ENCODE measurements around the gene TM9SF2.

TM9SF2 gene

DNA sequence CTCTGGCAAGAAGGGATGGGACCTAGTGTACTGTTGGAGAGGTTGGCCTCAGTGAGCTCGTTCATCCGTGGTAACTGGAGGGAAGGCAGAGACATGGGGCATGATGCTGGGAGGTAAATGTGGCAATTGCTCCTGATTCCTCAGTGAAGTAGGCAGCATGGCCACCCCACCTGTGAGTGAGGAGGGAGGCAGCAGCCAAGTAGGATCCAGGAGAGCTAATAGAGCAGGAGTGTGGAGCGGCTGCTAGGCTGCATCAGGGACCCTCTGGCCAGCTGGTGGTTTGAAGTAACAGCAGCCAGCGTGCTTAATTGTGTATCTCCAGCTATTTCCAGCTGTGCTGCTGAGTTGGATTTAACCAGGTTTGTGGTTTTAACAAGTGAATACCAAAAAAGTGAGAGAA lies 24.7 kb downstream of the TM9SF2 start:
- peaks cover 18% of the 10 kb centered on the region for H3K36me3 ChIP-seq (ENCODE audit: control insufficient read depth, insufficient read depth, low read length)
- no peak for DNase-seq (ENCODE audit: extremely low read depth, insufficient read length)

DNA sequence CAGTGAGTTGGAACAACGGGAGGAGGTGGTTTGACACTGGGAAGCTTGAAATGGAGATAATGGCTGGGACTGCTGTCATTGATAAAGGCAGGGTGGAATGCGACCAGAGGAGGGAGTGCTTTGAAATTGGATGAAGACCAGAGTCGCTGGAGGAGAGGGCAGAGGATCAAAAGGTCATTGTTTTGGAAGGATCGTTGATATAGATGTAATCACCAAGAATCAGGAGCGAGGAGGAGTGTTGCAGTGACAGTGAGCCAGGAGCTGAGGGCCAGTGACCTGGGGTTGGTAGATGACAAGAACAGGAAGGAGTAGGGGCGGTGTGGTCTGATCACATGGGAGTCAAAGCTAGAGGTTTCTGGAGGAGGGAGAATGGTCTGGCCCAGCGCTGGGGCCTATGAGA lies 25.3 kb downstream of the TM9SF2 start:
- Histone ChIP-seq H3K27me3 (replicated peaks; ENCODE audit: control insufficient read depth, insufficient read depth, low read length) (no peaks in the 10 kb centered on the region), H3K4me3 (replicated peaks; ENCODE audit: low read depth, low read length) (no peak overlapping the region), H3K36me3 (ENCODE audit: control insufficient read depth, insufficient read depth, low read length) (peaks cover 18% of the 10 kb centered on the region)
- TF ChIP-seq, protein P1, sequence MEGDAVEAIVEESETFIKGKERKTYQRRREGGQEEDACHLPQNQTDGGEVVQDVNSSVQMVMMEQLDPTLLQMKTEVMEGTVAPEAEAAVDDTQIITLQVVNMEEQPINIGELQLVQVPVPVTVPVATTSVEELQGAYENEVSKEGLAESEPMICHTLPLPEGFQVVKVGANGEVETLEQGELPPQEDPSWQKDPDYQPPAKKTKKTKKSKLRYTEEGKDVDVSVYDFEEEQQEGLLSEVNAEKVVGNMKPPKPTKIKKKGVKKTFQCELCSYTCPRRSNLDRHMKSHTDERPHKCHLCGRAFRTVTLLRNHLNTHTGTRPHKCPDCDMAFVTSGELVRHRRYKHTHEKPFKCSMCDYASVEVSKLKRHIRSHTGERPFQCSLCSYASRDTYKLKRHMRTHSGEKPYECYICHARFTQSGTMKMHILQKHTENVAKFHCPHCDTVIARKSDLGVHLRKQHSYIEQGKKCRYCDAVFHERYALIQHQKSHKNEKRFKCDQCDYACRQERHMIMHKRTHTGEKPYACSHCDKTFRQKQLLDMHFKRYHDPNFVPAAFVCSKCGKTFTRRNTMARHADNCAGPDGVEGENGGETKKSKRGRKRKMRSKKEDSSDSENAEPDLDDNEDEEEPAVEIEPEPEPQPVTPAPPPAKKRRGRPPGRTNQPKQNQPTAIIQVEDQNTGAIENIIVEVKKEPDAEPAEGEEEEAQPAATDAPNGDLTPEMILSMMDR (IDR thresholded peaks at IDR 0.05; ENCODE audit: insufficient read depth, low read length, poor library complexity, severe bottlenecking), result no peak
- no peak for DNase-seq (ENCODE audit: extremely low read depth, insufficient read length)

More for the DNA sequence above, 24.7 kb downstream of the TM9SF2 start:
- H3K4me3 ChIP-seq (replicated peaks; ENCODE audit: low read depth, low read length), result no peak overlapping the region
- TF ChIP-seq, protein P1 (IDR thresholded peaks at IDR 0.05; ENCODE audit: insufficient read depth, low read length, poor library complexity, severe bottlenecking), result no peak
- H3K27me3 ChIP-seq (replicated peaks; ENCODE audit: control insufficient read depth, insufficient read depth, low read length), result no peaks in the 10 kb centered on the region

DNA sequence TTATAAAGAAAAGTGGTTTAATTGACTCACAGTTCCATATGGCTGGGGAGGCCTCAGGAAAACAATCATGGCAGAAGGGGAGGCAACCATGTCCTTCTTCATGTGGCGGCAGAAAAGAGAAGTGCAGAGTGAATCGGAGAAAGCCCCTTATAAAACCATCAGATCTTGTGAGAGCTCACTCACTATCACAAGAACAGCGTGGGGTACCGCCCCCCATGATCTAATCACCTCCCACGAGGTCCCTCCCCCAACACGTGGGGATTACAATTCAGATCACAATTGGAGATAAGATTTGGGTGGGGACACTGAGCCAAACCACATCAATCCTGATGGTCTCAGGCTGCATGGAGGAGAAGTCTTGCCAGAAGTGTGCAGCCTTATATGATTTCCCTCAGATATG lies 26.0 kb downstream of the TM9SF2 start:
- DNase-seq (ENCODE audit: extremely low read depth, insufficient read length), result no peak
- TF ChIP-seq, protein P1 (IDR thresholded peaks at IDR 0.05; ENCODE audit: insufficient read depth, low read length, poor library complexity, severe bottlenecking), result no peak
- no peaks in the 10 kb centered on the region for H3K27me3 ChIP-seq (replicated peaks; ENCODE audit: control insufficient read depth, insufficient read depth, low read length)
- peaks cover 18% of the 10 kb centered on the region for H3K36me3 ChIP-seq (ENCODE audit: control insufficient read depth, insufficient read depth, low read length)
- H3K4me3 ChIP-seq (replicated peaks; ENCODE audit: low read depth, low read length), result no peak overlapping the region

DNA sequence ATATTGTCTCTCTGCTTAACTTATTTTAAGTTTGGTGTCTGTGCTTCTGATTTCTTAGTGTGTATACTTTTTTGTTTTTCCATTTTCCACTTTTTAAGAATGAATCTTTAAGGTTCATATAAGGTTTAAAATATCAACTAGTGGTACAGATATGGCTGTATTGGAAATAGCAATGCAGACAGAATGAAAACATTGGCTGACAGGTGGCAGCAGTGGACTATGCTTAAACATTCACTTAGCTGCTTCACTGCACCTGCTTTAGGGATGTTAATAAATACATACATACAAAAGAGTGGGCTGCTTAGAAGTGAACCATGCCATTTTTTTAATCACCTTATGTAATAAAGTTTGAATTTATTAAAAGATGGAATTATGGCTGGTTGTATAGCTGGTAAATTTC lies 27.3 kb downstream of the TM9SF2 start:
- TF ChIP-seq, protein P1 (IDR thresholded peaks at IDR 0.05; ENCODE audit: insufficient read depth, low read length, poor library complexity, severe bottlenecking), result peak; percentile 41
- DNase-seq (ENCODE audit: extremely low read depth, insufficient read length), result no peak

DNA sequence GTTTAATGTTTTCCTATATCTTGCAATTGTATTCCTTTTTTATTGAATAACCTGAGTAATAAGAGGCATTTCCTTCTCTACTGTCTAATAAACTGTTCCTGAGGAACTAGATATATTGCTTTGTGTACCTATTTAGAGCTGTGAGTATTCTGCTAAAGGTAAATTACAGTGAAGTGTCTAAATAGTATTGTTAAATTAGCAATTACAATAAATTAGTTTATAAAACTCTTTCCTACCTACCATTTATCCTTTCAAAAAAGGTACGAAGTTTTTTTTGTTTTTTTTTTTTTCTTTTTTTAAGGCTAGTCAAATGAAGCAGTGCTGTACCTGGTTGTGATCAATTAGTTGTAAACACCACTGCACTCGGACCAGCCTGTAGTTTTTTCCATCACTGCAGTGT lies 34.8 kb downstream of the TM9SF2 start:
- no peak overlapping the region for H3K4me3 ChIP-seq (replicated peaks; ENCODE audit: low read depth, low read length)
- H3K27me3 ChIP-seq (replicated peaks; ENCODE audit: control insufficient read depth, insufficient read depth, low read length), result no peaks in the 10 kb centered on the region
- peaks cover 3% of the 10 kb centered on the region for H3K36me3 ChIP-seq (ENCODE audit: control insufficient read depth, insufficient read depth, low read length)
- no peak for DNase-seq (ENCODE audit: extremely low read depth, insufficient read length)
- TF ChIP-seq, protein P1 (IDR thresholded peaks at IDR 0.05; ENCODE audit: insufficient read depth, low read length, poor library complexity, severe bottlenecking), result no peak

More for the DNA sequence above, 27.3 kb downstream of the TM9SF2 start:
- Histone ChIP-seq H3K4me3 (replicated peaks; ENCODE audit: low read depth, low read length) (no peak overlapping the region), H3K27me3 (replicated peaks; ENCODE audit: control insufficient read depth, insufficient read depth, low read length) (no peaks in the 10 kb centered on the region), H3K36me3 (ENCODE audit: control insufficient read depth, insufficient read depth, low read length) (peaks cover 15% of the 10 kb centered on the region)

DNA sequence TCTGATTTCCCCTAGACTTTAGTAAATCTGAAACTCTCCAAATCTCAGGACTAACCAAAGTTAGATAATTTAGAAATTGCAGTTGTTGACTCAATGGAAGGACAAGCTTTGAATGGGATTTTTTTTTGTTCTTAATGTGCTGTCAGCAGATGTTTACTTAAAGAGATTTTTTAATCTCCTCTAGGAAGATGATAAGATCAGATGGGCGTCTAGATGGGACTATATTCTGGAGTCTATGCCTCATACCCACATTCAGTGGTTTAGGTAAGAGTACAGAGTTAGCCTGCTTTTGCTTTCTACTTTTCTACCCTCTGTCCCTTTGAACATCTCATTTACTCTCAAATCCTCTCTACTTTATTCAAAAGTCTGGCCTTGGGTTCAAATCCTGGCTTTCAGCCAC lies 39.3 kb downstream of the TM9SF2 start:
- DNase-seq (ENCODE audit: extremely low read depth, insufficient read length), result no peak
- Histone ChIP-seq H3K4me3 (replicated peaks; ENCODE audit: low read depth, low read length) (no peak overlapping the region), H3K27me3 (replicated peaks; ENCODE audit: control insufficient read depth, insufficient read depth, low read length) (no peaks in the 10 kb centered on the region), H3K36me3 (ENCODE audit: control insufficient read depth, insufficient read depth, low read length) (peaks cover 7% of the 10 kb centered on the region)
- TF ChIP-seq, protein P1 (IDR thresholded peaks at IDR 0.05; ENCODE audit: insufficient read depth, low read length, poor library complexity, severe bottlenecking), result no peak
